DOHH2 (cell line): Measurements from ENCODE around the gene CDK15.

Experiments
- H3F3A ChIP-seq: fragments of 200-600 bp; sonication (generic), shearing (Covaris generic); 2 replicates; pipeline ENCODE4 v1.6.0; 2016; ENCODE audit warnings: antibody characterized with exemption, mild to moderate bottlenecking; ENCODE audit not compliant: control insufficient read depth, insufficient read depth
- H3K27ac ChIP-seq: fragments of 200-600 bp; sonication (generic); 2 replicates; pipeline ENCODE4 v1.5.1; 2014; ENCODE audit warnings: low read depth, mild to moderate bottlenecking, low read length, moderate library complexity
- H3K27me3 ChIP-seq: fragments of 200-600 bp; sonication (generic); 2 replicates; pipeline ENCODE4 v1.6.1; 2014; ENCODE audit warnings: mild to moderate bottlenecking, low read length, mixed read lengths; ENCODE audit not compliant: control insufficient read depth
- H3K36me3 ChIP-seq: fragments of 200-600 bp; sonication (generic); 2 replicates; pipeline ENCODE4 v1.6.1; 2014; ENCODE audit warnings: mild to moderate bottlenecking, low read length, moderate library complexity, mixed read lengths; ENCODE audit not compliant: control insufficient read depth
- H3K4me1 ChIP-seq: fragments of 200-600 bp; sonication (generic); 2 replicates; pipeline ENCODE4 v1.6.1; 2014; ENCODE audit warnings: mild to moderate bottlenecking, low read length, mixed read lengths; ENCODE audit not compliant: control insufficient read depth
- H3K4me2 ChIP-seq: fragments of 200-600 bp; sonication (generic); 2 replicates; pipeline ENCODE4 v1.6.0; 2014; ENCODE audit warnings: mild to moderate bottlenecking, low read length, moderate library complexity
- H3K4me3 ChIP-seq: fragments of 200-600 bp; sonication (generic); 2 replicates; pipeline ENCODE4 v1.5.1; 2014; ENCODE audit warnings: mild to moderate bottlenecking, low read length, mixed read lengths
- H3K79me2 ChIP-seq: fragments of 200-600 bp; sonication (generic); 2 replicates; pipeline ENCODE4 v1.6.1; 2014; ENCODE audit warnings: mild to moderate bottlenecking, low read length, mixed read lengths; ENCODE audit not compliant: control insufficient read depth
- H3K9me2 ChIP-seq: fragments of 200-600 bp; sonication (generic); replicated peaks from 2 replicates; pipeline ENCODE4 v1.6.1; 2014; ENCODE audit warnings: mild to moderate bottlenecking, low read length, mixed read lengths; ENCODE audit not compliant: control insufficient read depth
- H3K9me3 ChIP-seq: fragments of 200-600 bp; sonication (generic); 2 replicates; pipeline ENCODE4 v1.6.1; 2014; ENCODE audit warnings: antibody characterized with exemption, low read length, mixed read lengths; ENCODE audit not compliant: control insufficient read depth, insufficient read depth
- H4K20me1 ChIP-seq: fragments of 200-600 bp; sonication (generic); 2 replicates; pipeline ENCODE4 v1.6.0; 2014; ENCODE audit warnings: low read depth, mild to moderate bottlenecking, antibody characterized with exemption, low read length, moderate library complexity; ENCODE audit not compliant: control insufficient read depth, insufficient read depth
- EZH2phosphoT487 ChIP-seq: fragments of 200-600 bp; sonication (generic); IDR thresholded peaks from 2 replicates; pipeline ENCODE4 v1.6.1; 2017; ENCODE audit warnings: borderline replicate concordance, mild to moderate bottlenecking, antibody characterized with exemption, low read length, moderate library complexity, mixed read lengths
- TF ChIP-seq, protein P1 (sequence below): fragments of 200-600 bp; sonication (generic); IDR thresholded peaks from one replicate; pipeline ENCODE4 v1.5.1; 2014; ENCODE audit warnings: antibody characterized with exemption, mild to moderate bottlenecking, low read depth, low read length; ENCODE audit not compliant: poor library complexity, severe bottlenecking

The CDK15 gene

DNA sequence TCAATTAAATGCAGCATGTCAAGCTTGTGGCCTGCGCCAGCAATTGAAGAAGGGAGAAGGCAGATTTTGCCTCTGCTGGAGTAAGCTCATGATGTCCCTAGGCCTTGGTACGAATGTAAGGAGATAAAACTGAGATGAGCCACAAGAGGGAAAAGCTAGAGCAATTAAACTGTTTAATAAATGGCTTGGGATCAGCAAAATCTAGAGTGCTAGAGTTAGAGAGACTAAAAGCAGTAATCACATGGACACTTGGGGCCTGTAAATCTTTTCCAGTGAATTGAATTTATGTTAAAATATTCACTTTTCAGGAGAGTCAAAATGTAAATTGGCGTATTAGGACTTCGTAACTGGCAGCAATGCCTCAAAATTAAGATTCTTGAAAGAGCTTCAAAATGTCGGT, 86.2 kb downstream of the CDK15 start:
- Histone ChIP-seq H3K79me2 (no peaks in the 10 kb centered on the region), H3K9me2 (no peaks in the 10 kb centered on the region), H3K4me3 (no peak overlapping the region), H3K27ac (no peak overlapping the region), H3F3A (no peaks in the 10 kb centered on the region), H3K4me1 (no peaks in the 10 kb centered on the region), H3K27me3 (peaks cover 3% of the 10 kb centered on the region; the same call in 1 of the 2 replicates), H3K9me3 (no peaks in the 10 kb centered on the region), H3K36me3 (no peaks in the 10 kb centered on the region), H4K20me1 (no peaks in the 10 kb centered on the region), H3K4me2 (no peak overlapping the region)
- TF ChIP-seq EZH2phosphoT487 = no peak
- TF ChIP-seq, protein P1, sequence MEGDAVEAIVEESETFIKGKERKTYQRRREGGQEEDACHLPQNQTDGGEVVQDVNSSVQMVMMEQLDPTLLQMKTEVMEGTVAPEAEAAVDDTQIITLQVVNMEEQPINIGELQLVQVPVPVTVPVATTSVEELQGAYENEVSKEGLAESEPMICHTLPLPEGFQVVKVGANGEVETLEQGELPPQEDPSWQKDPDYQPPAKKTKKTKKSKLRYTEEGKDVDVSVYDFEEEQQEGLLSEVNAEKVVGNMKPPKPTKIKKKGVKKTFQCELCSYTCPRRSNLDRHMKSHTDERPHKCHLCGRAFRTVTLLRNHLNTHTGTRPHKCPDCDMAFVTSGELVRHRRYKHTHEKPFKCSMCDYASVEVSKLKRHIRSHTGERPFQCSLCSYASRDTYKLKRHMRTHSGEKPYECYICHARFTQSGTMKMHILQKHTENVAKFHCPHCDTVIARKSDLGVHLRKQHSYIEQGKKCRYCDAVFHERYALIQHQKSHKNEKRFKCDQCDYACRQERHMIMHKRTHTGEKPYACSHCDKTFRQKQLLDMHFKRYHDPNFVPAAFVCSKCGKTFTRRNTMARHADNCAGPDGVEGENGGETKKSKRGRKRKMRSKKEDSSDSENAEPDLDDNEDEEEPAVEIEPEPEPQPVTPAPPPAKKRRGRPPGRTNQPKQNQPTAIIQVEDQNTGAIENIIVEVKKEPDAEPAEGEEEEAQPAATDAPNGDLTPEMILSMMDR = no peak

DNA sequence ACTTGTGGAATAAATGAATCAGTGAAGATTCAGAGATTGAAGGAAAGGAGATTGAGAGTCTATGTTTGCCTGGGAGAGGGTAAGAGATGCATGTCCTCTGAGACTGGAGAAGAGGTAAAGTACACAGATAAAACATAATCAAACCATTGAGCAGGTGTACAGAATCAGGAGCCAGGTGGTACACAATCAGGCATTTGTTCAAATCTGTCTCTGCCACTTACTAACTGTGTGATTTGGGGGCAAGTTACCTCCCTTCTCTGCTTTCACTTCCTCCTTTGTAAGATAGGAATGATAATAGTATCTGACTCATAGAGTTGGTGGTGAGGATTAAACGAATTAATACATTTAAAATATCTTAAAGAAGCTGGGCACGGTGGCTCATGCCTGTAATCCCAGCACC, 94.0 kb downstream of the CDK15 start:
- H3K4me2 ChIP-seq = no peak overlapping the region
- H3K36me3 ChIP-seq = no peaks in the 10 kb centered on the region
- H3K27ac ChIP-seq = no peak overlapping the region
- no peaks in the 10 kb centered on the region for H3K79me2 ChIP-seq
- H4K20me1 ChIP-seq = no peaks in the 10 kb centered on the region
- H3K4me1 ChIP-seq = no peaks in the 10 kb centered on the region
- TF ChIP-seq, protein P1 = no peak
- no peak for TF ChIP-seq EZH2phosphoT487
- no peaks in the 10 kb centered on the region for H3K9me2 ChIP-seq
- peaks cover 3% of the 10 kb centered on the region; the same call in 1 of the 2 replicates for H3K27me3 ChIP-seq
- H3F3A ChIP-seq = no peaks in the 10 kb centered on the region
- H3K9me3 ChIP-seq = no peaks in the 10 kb centered on the region
- no peak overlapping the region for H3K4me3 ChIP-seq

DNA sequence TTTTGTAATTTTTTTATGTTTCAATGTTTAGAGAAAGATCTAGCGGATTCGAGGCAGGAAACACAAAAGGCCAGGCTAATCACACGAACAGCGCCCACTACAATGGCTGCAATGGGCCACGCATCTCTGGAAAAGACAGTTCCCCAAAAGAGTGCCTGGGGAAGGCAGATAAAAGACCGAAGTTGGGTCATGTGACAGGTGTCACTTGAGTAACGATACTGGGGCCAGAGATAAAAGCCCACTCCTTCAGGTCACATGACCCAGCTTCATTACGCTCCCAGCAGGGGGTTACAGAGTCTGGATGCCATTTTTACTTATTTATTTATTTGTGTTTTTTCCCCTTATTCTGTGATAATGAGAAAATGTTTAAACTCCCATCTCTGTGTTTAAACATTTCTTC, 95.4 kb downstream of the CDK15 start:
- Histone ChIP-seq H3K9me3 (no peaks in the 10 kb centered on the region), H3K36me3 (no peaks in the 10 kb centered on the region), H3K9me2 (no peaks in the 10 kb centered on the region), H3K27ac (no peak overlapping the region), H3K27me3 (peaks cover 3% of the 10 kb centered on the region; the same call in 1 of the 2 replicates), H3K4me2 (no peak overlapping the region), H3K4me1 (no peaks in the 10 kb centered on the region), H4K20me1 (no peaks in the 10 kb centered on the region), H3F3A (no peaks in the 10 kb centered on the region), H3K4me3 (no peak overlapping the region), H3K79me2 (no peaks in the 10 kb centered on the region)
- TF ChIP-seq, protein P1 = no peak
- TF ChIP-seq EZH2phosphoT487 = no peak
